H1 (cell line): ENCODE data around the gene CENPX. TPM values are rescaled to one million over a fixed set of nuclear protein-coding genes. Genes with fewer than 3 reads are reported as not detected.

Experiments used
- ASH2L ChIP-seq: fragments of 200-600, 300-600 bp; sonication (generic); IDR thresholded peaks from one replicate; pipeline ENCODE4 v1.7.1; 2017; ENCODE audit warnings: low read length
- GABPA ChIP-seq: IDR thresholded peaks from 2 replicates; pipeline ENCODE4 v1.6.1; 2011; ENCODE audit warnings: mild to moderate bottlenecking, low read length, moderate library complexity, borderline replicate concordance; ENCODE audit not compliant: insufficient read depth
- JUND ChIP-seq: IDR thresholded peaks from 2 replicates; pipeline ENCODE4 v1.6.1; 2011; ENCODE audit warnings: mild to moderate bottlenecking, improper control_type of control experiment, low read length
- ZNF274 ChIP-seq: IDR thresholded peaks from 2 replicates; pipeline ENCODE4 v1.7.0; 2012; ENCODE audit warnings: low read length, borderline replicate concordance; ENCODE audit errors: extremely low read depth
- polyA plus RNA-seq, 7 experiments: library from polyadenylated mRNA; depleted of rRNA in 3 of 7; stranded (reverse) in 5 of 7; unstranded in 2 of 7; fragments of >200 nt in 5 of 7; fragments of 200-250 nt in 2 of 7; gene quantifications; 1 replicate in 5 of 7; 2 replicates in 1 of 7; 4 replicates in 1 of 7; pipeline versions ENCODE4 v1.2.1 to v1.2.3, GENCODE V29; 2011 to 2013; ENCODE audit warnings: missing spikeins in 2 of 7, mixed read lengths in 2 of 7
- total RNA-seq: library from RNA; stranded (reverse); fragmentation: NEBNext Ultra II Directional; extraction: Animal tissue kit (Norgen Biotek cat#: 25700); gene quantifications from 2 replicates; pipeline ENCODE4 v1.2.1, GENCODE V29; 2021
- TF ChIP-seq, protein P1 (sequence below), 3 experiments: IDR thresholded peaks; 1 replicate in 2 of 3; 2 replicates in 1 of 3; pipeline versions ENCODE4 v1.5.1 to v1.6.1; 2011; ENCODE audit warnings: low read length in 3 of 3, mild to moderate bottlenecking in 3 of 3, inconsistent platforms in 2 of 3, low read depth in 1 of 3, moderate library complexity in 1 of 3; ENCODE audit not compliant: insufficient read depth in 1 of 3; ENCODE audit errors: control extremely low read depth in 1 of 3
- TF ChIP-seq, protein P2 (sequence below): IDR thresholded peaks from 2 replicates; pipeline ENCODE4 v1.6.1; 2012; ENCODE audit warnings: inconsistent platforms

CENPX gene
- total and polyA plus RNA-seq, 2 of the 8 experiments (the other 6 are each of a cell fraction or from before 2014, with no cell fraction given): 116 to 122 TPM

DNA sequence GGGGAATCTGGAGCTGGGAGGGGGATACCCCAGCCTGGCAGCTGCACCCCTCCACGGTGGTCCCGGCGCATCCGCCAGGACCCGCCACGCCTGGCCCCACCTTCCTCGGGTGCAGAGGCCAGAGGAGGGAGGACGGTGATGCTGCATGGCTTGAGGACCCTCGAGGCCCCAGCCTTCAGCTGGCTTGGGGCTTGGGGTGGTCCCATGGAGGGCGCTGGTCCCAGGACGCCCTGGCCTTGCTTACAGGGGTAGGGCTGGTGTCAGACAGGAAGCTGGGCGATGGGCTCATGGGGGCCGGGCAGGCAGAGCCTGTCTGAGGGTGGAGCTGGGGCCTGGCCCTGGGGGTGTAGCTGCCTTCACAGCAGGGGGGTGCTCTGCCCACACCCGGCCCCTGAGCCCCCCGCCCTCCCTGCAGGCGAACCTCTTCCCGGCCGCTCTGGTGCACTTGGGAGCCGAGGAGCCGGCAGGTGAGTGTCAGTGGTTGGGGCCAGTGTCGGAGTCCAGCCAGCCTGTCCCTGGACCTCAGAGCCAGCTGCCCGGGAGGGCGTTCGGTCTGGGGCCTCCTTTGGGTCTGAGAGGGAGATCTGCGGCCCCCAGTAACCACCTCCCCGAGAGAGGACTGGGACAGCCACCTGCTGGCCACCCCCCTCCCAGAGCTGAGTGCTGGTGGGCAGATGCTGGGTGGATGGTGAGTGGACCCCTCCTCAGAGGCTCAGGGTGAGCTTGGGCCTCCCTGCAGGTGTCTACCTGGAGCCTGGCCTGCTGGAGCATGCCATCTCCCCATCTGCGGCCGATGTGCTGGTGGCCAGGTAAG is 6.4 kb downstream of the CENPX start (continued):
- TF ChIP-seq ASH2L (no peak), JUND (no peak), GABPA (no peak), ZNF274 (no peak)
- TF ChIP-seq, protein P1, sequence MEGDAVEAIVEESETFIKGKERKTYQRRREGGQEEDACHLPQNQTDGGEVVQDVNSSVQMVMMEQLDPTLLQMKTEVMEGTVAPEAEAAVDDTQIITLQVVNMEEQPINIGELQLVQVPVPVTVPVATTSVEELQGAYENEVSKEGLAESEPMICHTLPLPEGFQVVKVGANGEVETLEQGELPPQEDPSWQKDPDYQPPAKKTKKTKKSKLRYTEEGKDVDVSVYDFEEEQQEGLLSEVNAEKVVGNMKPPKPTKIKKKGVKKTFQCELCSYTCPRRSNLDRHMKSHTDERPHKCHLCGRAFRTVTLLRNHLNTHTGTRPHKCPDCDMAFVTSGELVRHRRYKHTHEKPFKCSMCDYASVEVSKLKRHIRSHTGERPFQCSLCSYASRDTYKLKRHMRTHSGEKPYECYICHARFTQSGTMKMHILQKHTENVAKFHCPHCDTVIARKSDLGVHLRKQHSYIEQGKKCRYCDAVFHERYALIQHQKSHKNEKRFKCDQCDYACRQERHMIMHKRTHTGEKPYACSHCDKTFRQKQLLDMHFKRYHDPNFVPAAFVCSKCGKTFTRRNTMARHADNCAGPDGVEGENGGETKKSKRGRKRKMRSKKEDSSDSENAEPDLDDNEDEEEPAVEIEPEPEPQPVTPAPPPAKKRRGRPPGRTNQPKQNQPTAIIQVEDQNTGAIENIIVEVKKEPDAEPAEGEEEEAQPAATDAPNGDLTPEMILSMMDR (IDR thresholded peaks at IDR 0.05; ENCODE audit: control extremely low read depth in 1 of 3, insufficient read depth in 1 of 3, low read depth in 1 of 3, low read length in 3 of 3): no peak
- TF ChIP-seq, protein P2, sequence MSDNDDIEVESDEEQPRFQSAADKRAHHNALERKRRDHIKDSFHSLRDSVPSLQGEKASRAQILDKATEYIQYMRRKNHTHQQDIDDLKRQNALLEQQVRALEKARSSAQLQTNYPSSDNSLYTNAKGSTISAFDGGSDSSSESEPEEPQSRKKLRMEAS: no peak
- TF ChIP-seq, all 59 proteins: peak for 0
